HL-60 (cell line): ENCODE measurements around the gene PPL.

Source experiments
- DNase-seq, 2 experiments: peaks; one replicate each; pipeline ENCODE4 v3.0.0-alpha.2; 2010 to 2020; ENCODE audit warnings: low read depth in 1 of 2, low spot score in 1 of 2
- H3K27ac ChIP-seq: fragments of 250-450 bp; sonication (Bioruptor Pico); replicated peaks from 2 replicates; pipeline ENCODE4 v1.5.1; 2020; ENCODE audit warnings: mild to moderate bottlenecking, moderate library complexity
- H3K27me3 ChIP-seq: fragments of 250-450 bp; sonication (Bioruptor Pico); 2 replicates; pipeline ENCODE4 v1.5.1; 2021; ENCODE audit warnings: mild to moderate bottlenecking, moderate library complexity; ENCODE audit not compliant: insufficient read depth, poor library complexity, severe bottlenecking
- H3K4me3 ChIP-seq: replicated peaks from 2 replicates; pipeline ENCODE4 v1.5.1; 2011; ENCODE audit warnings: mild to moderate bottlenecking, control low read depth, low read length; ENCODE audit not compliant: insufficient read depth
- GABPA ChIP-seq: IDR thresholded peaks from 2 replicates; pipeline ENCODE4 v1.6.1; 2012; ENCODE audit warnings: low read depth
- POLR2AphosphoS5 ChIP-seq: IDR thresholded peaks from 2 replicates; pipeline ENCODE4 v1.6.1; 2012; ENCODE audit warnings: low read depth
- REST ChIP-seq: IDR thresholded peaks from 2 replicates; pipeline ENCODE4 v1.6.1; 2012; ENCODE audit warnings: low read depth; ENCODE audit not compliant: insufficient replicate concordance
- SPI1 ChIP-seq: IDR thresholded peaks from 2 replicates; pipeline ENCODE4 v1.6.1; 2012; ENCODE audit warnings: low read depth, mild to moderate bottlenecking, borderline replicate concordance
- TF ChIP-seq, protein P1 (sequence below): IDR thresholded peaks from one replicate; pipeline ENCODE4 v1.5.1; 2011; ENCODE audit warnings: low read length, control low read depth, inconsistent platforms; ENCODE audit not compliant: insufficient read depth

Gene PPL

DNA sequence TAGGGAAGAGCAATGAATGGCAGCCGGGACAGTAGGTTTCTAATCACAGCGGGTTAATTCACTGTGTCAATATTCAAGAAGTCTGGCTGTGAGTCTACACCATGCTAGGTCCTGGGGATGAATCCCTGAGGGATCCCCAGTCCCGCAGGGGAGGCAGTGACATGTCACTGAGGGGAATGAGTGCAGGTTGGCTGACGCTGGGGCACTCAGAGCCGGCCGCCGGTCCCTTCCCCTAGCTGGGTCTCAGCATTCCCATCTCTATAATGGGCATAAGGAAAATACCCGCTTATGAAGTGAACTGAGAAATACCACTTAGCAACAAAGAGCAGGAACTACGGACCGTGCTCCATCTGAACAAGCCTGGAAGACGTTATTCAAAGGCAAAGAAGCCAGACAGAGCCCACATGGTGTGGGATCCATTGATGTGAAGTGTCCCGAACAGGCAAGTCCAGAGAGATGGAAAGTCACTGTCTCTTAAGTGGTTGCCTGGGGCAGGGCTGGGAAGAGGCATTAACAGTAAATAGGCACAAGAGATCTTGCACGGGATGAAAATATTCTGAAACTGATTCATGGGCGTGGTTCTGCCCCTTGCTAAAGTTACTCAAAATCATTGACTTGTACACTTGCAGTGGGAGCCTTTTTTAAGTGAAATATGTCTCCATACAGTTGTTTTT is 31.9 kb downstream of the PPL start:
- DNase-seq = no peak
- no peak overlapping the region for H3K27ac ChIP-seq
- H3K27me3 ChIP-seq = no peaks in the 10 kb centered on the region
- H3K4me3 ChIP-seq = no peak overlapping the region
- TF ChIP-seq POLR2AphosphoS5 = no peak
- no peak for TF ChIP-seq REST
- TF ChIP-seq, protein P1, sequence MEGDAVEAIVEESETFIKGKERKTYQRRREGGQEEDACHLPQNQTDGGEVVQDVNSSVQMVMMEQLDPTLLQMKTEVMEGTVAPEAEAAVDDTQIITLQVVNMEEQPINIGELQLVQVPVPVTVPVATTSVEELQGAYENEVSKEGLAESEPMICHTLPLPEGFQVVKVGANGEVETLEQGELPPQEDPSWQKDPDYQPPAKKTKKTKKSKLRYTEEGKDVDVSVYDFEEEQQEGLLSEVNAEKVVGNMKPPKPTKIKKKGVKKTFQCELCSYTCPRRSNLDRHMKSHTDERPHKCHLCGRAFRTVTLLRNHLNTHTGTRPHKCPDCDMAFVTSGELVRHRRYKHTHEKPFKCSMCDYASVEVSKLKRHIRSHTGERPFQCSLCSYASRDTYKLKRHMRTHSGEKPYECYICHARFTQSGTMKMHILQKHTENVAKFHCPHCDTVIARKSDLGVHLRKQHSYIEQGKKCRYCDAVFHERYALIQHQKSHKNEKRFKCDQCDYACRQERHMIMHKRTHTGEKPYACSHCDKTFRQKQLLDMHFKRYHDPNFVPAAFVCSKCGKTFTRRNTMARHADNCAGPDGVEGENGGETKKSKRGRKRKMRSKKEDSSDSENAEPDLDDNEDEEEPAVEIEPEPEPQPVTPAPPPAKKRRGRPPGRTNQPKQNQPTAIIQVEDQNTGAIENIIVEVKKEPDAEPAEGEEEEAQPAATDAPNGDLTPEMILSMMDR = no peak
- no peak for TF ChIP-seq GABPA
- no peak for TF ChIP-seq SPI1

GRCh38 chr16:4904108-4904941 is 32.6 kb downstream of the PPL start:
- Histone ChIP-seq H3K4me3 (no peak overlapping the region), H3K27me3 (no peaks in the 10 kb centered on the region), H3K27ac (no peak overlapping the region)
- TF ChIP-seq REST (no peak), SPI1 (no peak), GABPA (no peak), POLR2AphosphoS5 (no peak)
- TF ChIP-seq, protein P1 = no peak
- DNase-seq = no peak

DNA sequence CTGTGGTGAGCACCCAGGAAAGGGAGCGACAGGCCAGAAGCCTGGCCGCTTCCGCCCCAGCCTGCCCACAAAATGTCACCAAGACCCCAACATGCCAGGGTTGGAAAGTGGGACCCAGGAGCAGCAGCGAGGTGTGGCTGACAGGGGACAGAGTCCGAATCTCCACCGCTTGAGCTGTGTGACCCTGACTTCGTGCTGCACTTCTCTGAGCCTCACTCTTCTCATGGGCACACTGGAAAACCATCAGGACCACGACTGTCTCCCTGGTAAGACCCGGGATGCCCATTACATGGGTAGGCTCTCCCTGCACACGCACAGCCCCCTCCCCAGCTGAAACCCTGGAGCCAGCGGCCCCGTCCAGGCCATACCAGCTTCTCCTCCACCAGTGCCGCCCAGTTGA is 34.9 kb downstream of the PPL start:
- DNase-seq = no peak
- TF ChIP-seq GABPA (no peak), SPI1 (no peak), POLR2AphosphoS5 (no peak), REST (no peak)
- TF ChIP-seq, protein P1 = no peak
- Histone ChIP-seq H3K27me3 (no peaks in the 10 kb centered on the region), H3K27ac (no peak overlapping the region), H3K4me3 (no peak overlapping the region)
